Mesothelial cell of epicardium (in vitro differentiated cells): Measurements from ENCODE around the gene CAPN15. TPM values are rescaled to one million over a fixed set of nuclear protein-coding genes. Genes with fewer than 3 reads are reported as not detected.

Source experiments
- DNase-seq, 2 experiments: peaks; one replicate each; pipeline ENCODE4 v3.0.0; 2021; ENCODE audit warnings: low spot score in 2 of 2; ENCODE audit not compliant: unreplicated experiment in 2 of 2
- H3K27ac Mint-ChIP-seq: 2 replicates; pipeline ENCODE4 v1.8.0; 2021; ENCODE audit warnings: mixed read lengths
- H3K27me3 Mint-ChIP-seq: 2 replicates; pipeline ENCODE4 v1.8.0; 2021; ENCODE audit warnings: low read depth, mixed read lengths
- H3K36me3 Mint-ChIP-seq: 2 replicates; pipeline ENCODE4 v1.8.0; 2021; ENCODE audit warnings: mixed read lengths
- H3K4me1 Mint-ChIP-seq: 2 replicates; pipeline ENCODE4 v1.8.0; 2021; ENCODE audit warnings: mixed read lengths
- H3K4me3 Mint-ChIP-seq: 2 replicates; pipeline ENCODE4 v1.8.0; 2021; ENCODE audit warnings: mild to moderate bottlenecking, moderate library complexity, mixed read lengths
- H3K9me3 Mint-ChIP-seq: 2 replicates; pipeline ENCODE4 v1.8.0; 2021; ENCODE audit warnings: mixed read lengths
- CTCF ChIP-seq: fragments of 200-600 bp; sonication (generic); IDR thresholded peaks from one replicate; pipeline ENCODE4 v1.5.0; 2021; ENCODE audit warnings: antibody characterized with exemption; ENCODE audit not compliant: unreplicated experiment
- total RNA-seq: library from RNA; stranded (reverse); gene quantifications from 3 replicates; pipeline ENCODE4 v1.2.1, GENCODE V29; 2021

Gene CAPN15
- total RNA-seq, 1 donor from 2014 or later, result 49.1 TPM

GRCh38 chr16:521381-522210, 5.9 kb upstream of the CAPN15 start:
- peaks cover 13% of the 10 kb centered on the region for H3K4me1 Mint-ChIP-seq
- no peak for TF ChIP-seq CTCF
- peaks cover 6% of the 10 kb centered on the region for H3K36me3 Mint-ChIP-seq
- H3K27ac Mint-ChIP-seq, result no peak overlapping the region
- H3K4me3 Mint-ChIP-seq, result no peak overlapping the region
- H3K27me3 Mint-ChIP-seq, result no peaks in the 10 kb centered on the region
- H3K9me3 Mint-ChIP-seq, result no peaks in the 10 kb centered on the region
- no peak for DNase-seq

DNA sequence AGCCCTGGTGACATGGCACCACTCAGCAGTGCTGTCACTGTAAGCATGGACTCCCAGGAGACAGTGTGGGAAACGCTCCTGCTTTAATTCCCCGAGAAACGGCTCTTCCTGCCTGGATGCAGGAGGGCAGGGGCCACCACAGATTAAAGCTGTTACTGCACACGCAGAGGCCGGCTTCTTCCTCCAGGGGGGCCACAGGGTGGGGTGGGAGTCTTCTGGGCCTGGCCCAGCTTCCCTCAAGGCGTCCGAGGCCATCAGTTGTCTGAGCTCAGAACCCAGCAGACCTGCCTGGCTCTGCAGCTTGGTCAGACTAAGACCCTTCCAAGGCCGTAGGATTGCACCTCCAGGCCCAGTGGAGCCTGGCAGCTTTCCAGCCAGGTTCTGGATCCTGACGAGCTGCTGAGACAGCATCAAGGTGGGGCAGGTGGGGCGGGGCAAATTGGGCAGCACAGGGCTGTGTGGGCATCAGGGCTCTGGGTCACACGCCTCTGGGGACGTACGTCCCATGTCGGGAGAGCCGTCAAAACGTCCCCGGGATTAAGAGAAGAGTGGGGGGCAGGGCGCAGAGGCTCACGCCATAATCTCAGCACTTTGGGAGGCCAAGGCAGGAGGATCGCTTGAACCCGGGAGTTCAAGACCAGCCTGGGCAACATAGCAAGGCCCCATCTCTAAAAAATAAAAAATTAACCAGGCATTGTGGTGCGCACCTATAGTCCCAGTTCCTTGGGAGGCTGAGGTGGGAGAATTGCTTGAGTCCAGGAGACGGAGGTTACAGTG, 5.0 kb upstream of the CAPN15 start:
- H3K4me3 Mint-ChIP-seq, result no peak overlapping the region
- H3K4me1 Mint-ChIP-seq, result peaks cover 15% of the 10 kb centered on the region
- peaks cover 2% of the 10 kb centered on the region for H3K36me3 Mint-ChIP-seq
- H3K27ac Mint-ChIP-seq, result no peak overlapping the region
- no peak for TF ChIP-seq CTCF
- no peaks in the 10 kb centered on the region for H3K9me3 Mint-ChIP-seq
- DNase-seq, result peak in 1 of 2 experiments; percentile 18
- H3K27me3 Mint-ChIP-seq, result no peaks in the 10 kb centered on the region

GRCh38 chr16:523097-523741, 4.3 kb upstream of the CAPN15 start:
- no peak overlapping the region for H3K27ac Mint-ChIP-seq
- H3K27me3 Mint-ChIP-seq, result no peaks in the 10 kb centered on the region
- no peaks in the 10 kb centered on the region for H3K9me3 Mint-ChIP-seq
- H3K4me3 Mint-ChIP-seq, result no peak overlapping the region
- peaks cover 15% of the 10 kb centered on the region for H3K4me1 Mint-ChIP-seq
- TF ChIP-seq CTCF, result no peak
- DNase-seq, result no peak
- peaks cover 2% of the 10 kb centered on the region for H3K36me3 Mint-ChIP-seq

- peaks cover 1% of the 10 kb centered on the region for H3K36me3 Mint-ChIP-seq
- DNase-seq, result no peak
- peaks cover 22% of the 10 kb centered on the region for H3K4me1 Mint-ChIP-seq
- H3K9me3 Mint-ChIP-seq, result no peaks in the 10 kb centered on the region
- H3K4me3 Mint-ChIP-seq, result no peak overlapping the region
- no peak overlapping the region for H3K27ac Mint-ChIP-seq
- TF ChIP-seq CTCF, result no peak
- no peaks in the 10 kb centered on the region for H3K27me3 Mint-ChIP-seq
Observed at GRCh38 chr16:524274-525040, 3.1 kb upstream of the CAPN15 start.

DNA sequence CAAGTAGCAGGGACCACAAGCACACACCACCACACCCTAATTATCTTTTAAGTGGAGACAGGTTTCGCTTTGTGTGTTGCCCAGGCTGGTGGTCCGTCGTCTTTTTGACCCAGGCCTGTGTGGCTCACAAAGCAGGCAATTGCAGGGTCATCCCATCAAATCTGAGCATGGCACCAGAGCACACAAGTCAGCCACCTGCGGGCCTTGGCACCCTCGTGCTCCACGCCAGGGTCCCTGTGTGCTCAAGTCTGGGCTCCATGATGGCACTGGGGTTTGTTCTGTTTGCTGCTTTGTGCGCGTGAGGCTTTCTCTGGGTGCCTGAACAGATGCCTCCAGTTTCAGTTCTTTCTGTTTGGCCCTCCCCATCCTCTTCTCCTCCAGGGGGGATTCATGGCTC, 2.4 kb upstream of the CAPN15 start:
- peak overlapping the region; percentile 60 for H3K27ac Mint-ChIP-seq
- H3K27me3 Mint-ChIP-seq, result no peaks in the 10 kb centered on the region
- no peaks in the 10 kb centered on the region for H3K9me3 Mint-ChIP-seq
- no peak for DNase-seq
- TF ChIP-seq CTCF, result no peak
- peaks cover 25% of the 10 kb centered on the region for H3K4me1 Mint-ChIP-seq
- H3K36me3 Mint-ChIP-seq, result no peaks in the 10 kb centered on the region
- peak overlapping the region; percentile 82 for H3K4me3 Mint-ChIP-seq
